Mononuclear cell (primary cell): ENCODE results near the gene ZNF821. TPM values are rescaled to one million over a fixed set of nuclear protein-coding genes. Genes with fewer than 3 reads are reported as not detected.
A peak's percentile ranks its signal among the peaks of the same experiment; 100 is the strongest.

Source experiments
- H3K27me3 ChIP-seq: 2 replicates; pipeline ENCODE4 v1.6.0; 2011; ENCODE audit warnings: low read length, control low read depth; ENCODE audit not compliant: insufficient read depth
- H3K4me1 ChIP-seq: 2 replicates; pipeline ENCODE4 v1.5.1; 2011; ENCODE audit warnings: mild to moderate bottlenecking, low read length, control low read depth; ENCODE audit not compliant: insufficient read depth
- H3K4me3 ChIP-seq: 2 replicates; pipeline ENCODE4 v1.5.1; 2011; ENCODE audit warnings: mild to moderate bottlenecking, low read length, moderate library complexity
- H3K9me3 ChIP-seq: 2 replicates; pipeline ENCODE4 v1.5.1; 2011; ENCODE audit warnings: low read depth, mild to moderate bottlenecking, control low read depth, low read length
- total RNA-seq: library from RNA; depleted of rRNA; stranded (reverse); fragments of >200 nt; gene quantifications from one replicate; pipeline ENCODE4 v1.2.3, GENCODE V29; 2012

ZNF821 gene, protein sequence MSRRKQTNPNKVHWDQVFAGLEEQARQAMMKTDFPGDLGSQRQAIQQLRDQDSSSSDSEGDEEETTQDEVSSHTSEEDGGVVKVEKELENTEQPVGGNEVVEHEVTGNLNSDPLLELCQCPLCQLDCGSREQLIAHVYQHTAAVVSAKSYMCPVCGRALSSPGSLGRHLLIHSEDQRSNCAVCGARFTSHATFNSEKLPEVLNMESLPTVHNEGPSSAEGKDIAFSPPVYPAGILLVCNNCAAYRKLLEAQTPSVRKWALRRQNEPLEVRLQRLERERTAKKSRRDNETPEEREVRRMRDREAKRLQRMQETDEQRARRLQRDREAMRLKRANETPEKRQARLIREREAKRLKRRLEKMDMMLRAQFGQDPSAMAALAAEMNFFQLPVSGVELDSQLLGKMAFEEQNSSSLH
- total RNA-seq = 15.1 TPM

DNA sequence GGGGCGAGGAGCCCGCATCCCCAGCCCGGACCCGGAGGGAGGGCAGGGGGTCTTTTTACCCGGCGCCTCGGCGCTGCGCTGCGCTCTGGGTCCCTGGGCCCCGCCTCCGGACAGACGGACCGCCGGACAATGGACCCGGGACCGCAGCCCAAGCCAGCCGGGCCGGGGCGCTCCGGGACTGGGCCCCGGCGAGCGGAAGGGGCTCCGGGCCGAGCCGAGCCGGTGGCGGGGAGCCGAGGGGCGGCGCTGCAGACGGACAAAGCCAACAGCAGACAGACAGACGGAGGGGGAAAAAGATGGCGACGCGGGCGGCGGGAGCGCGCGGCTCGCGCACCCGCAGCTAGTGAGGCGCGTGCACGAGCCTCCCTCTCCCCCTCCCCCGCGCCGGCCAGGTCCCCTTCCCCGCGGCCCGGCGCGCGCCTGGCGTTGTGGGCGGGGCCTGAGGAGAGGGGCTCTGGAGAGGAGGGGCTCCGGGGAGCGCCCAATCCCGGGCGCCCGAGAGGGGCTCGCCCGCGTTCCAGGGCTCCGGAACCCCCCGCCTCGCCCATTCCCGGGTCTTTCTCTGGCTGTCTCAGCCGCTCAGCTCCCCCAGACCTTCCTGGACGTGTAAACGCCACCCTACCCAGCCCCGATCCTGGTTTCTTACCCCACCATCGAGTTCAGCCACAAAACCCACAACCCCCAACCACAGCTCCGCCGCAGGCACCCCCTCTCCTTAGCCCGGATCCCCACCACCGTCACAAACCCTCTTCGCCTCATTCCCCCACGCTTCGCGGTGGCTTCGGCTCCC is at the start of gene ZNF821:
ZNF821 (minus strand) TSS at position 334 of the 790 bp plus-strand sequence. CDS start 4,236 bp downstream, outside the sequence.
- Histone ChIP-seq H3K4me3 (peak within 1 kb of the TSS; percentile 76), H3K9me3 (no peaks in the 10 kb centered on the region), H3K4me1 (peaks cover 44% of the 10 kb centered on the region), H3K27me3 (no peaks in the 10 kb centered on the region)

DNA sequence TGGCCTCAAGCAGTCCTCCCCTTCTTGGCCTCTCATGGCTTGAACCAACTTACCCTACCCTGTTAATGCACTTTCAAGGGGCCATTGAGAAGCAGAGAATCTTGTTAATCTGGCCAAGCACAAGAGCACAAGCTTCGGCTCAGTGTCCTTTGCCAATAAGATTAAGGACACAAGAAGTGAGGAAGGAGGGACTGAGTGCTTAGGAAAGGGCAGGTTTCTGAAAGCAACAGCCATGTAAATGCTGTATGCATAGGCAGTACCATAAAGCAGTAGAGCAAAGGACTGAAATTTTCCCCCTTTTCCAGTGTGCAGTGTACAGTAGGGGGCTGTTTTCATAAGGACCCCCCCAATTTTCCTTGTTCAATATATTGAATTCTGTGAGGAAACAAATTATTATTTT is 49.0 kb upstream of the ZNF821 start:
- Histone ChIP-seq H3K4me1 (no peaks in the 10 kb centered on the region), H3K27me3 (no peaks in the 10 kb centered on the region), H3K4me3 (no peak overlapping the region), H3K9me3 (no peaks in the 10 kb centered on the region)

DNA sequence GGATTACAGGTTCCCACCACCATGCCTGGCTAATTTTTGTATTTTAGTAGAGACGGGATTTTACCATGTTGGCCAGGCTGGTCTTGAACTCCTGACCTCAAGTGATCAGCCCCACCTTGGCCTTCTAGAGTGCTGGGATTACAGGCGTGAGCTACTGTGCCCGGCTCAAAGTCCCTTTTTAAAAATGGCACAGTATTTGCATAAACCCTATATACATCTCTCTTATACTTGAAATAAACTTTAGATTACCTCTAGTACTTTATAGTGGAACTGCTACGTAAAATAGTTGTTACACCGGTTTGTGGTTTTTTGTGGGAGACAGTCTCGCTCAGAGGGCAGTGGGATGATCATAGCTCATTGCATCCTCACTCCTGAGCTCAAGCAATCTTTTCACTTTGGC is 47.6 kb upstream of the ZNF821 start:
- Histone ChIP-seq H3K27me3 (no peaks in the 10 kb centered on the region), H3K4me1 (no peaks in the 10 kb centered on the region), H3K4me3 (no peak overlapping the region), H3K9me3 (no peaks in the 10 kb centered on the region)

DNA sequence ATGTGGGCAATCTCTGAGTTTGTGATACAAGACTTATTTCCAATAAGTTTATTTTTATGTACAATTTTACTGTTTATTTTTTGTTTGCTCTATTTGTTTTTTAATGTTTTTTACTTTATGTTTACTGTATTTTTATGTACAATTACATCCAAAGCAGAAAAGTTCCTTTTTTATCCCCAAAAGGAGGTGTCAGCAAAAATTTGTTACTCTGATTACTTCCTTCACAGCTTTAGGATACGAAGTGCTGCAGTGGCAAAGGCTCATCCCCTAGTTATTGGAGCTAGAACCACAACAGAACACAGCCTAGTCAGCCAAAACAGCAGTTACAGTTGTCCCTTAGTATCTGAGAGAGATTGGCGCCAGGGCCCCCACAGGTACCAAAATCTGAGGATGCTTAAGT is 47.0 kb upstream of the ZNF821 start:
- Histone ChIP-seq H3K9me3 (no peaks in the 10 kb centered on the region), H3K27me3 (no peaks in the 10 kb centered on the region), H3K4me1 (no peaks in the 10 kb centered on the region), H3K4me3 (no peak overlapping the region)

DNA sequence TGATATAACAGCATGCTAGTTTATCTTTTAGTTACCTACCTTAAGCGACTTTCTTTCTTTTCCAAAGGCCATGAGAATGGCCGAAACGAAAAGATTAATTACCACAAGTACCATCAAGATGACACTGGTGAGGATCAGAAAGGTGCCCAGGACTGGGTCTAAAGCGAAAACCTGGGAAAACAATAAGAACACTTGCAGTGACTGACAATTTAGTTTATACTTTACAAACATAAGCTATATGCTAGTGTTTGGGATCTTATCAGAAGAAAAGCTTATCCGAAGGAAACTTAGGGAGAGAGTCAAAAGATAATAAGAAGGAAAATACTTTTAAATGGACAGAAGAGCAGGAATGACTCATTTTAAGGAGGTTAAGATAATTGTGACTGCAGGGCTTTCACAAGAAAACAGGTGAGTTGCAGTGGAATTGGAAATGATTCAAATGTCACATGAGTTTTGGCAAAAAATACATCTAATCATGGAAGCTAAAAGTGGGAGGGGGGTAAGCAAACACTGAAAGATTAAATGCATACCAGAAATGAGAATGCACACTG is 46.1 kb upstream of the ZNF821 start:
- Histone ChIP-seq H3K4me1 (no peaks in the 10 kb centered on the region), H3K9me3 (no peaks in the 10 kb centered on the region), H3K27me3 (no peaks in the 10 kb centered on the region), H3K4me3 (no peak overlapping the region)

DNA sequence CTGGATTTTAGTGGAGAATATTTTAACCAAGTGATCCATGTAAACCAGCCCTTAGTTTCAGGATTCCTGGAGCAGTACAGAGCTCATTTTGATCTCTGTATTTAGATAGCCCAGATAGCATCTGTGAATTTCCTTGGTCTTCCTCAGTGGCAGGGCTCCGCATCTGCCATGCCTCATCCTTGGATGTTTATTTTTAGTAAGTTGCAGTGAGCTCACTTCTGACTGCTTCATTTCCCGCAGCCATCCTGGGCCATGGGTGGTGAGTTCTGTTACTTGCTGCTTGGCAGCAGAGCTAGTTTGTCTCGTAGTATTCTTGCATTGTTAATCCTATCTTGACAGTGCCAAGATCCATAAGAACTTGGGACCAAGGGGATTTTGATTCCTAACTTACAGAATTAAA is 45.1 kb upstream of the ZNF821 start:
- Histone ChIP-seq H3K4me3 (no peak overlapping the region), H3K9me3 (no peaks in the 10 kb centered on the region), H3K27me3 (no peaks in the 10 kb centered on the region), H3K4me1 (no peaks in the 10 kb centered on the region)

DNA sequence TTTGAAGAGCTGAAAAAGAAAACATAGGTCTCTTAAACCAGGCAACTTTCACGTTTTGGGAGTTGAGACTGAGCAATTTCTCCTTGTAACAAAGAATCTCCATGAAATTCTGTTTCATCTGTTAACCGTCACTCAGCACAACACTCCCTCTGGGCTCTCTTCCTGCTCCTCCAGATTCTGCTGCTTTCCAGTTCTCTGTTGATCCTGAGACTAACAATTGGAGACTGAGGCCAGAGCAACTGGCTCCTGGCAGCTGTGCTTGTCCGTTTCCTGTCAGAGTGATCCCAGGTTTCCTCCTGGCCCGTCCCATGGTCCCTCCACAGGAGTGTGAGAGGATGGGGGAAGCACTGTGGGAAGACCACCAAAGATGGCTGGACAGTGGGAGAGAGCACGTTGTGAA is 43.8 kb upstream of the ZNF821 start:
- no peaks in the 10 kb centered on the region for H3K27me3 ChIP-seq
- no peaks in the 10 kb centered on the region for H3K9me3 ChIP-seq

DNA sequence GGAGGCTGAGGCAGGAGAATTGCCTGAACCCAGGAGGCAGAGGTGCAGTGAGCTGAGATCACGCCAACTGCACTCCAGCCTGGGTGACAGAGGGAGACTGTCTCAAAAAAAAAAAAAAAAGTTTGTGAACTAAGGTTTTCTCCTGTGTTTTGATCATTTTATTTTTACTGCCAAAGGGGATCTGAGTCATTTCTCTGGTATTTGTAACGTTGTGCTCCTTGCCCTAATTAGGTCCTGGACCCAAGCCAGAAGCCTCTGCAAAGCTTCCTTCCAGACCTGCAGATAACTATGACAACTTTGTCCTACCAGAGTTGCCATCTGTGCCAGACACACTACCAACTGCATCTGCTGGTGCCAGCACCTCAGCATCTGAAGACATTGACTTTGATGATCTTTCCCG is 43.4 kb upstream of the ZNF821 start:
- no peaks in the 10 kb centered on the region for H3K9me3 ChIP-seq
- H3K27me3 ChIP-seq = no peaks in the 10 kb centered on the region
- no peaks in the 10 kb centered on the region for H3K4me1 ChIP-seq
- no peak overlapping the region for H3K4me3 ChIP-seq

More for the DNA sequence above, 43.8 kb upstream of the ZNF821 start:
- Histone ChIP-seq H3K4me3 (no peak overlapping the region), H3K4me1 (no peaks in the 10 kb centered on the region)

DNA sequence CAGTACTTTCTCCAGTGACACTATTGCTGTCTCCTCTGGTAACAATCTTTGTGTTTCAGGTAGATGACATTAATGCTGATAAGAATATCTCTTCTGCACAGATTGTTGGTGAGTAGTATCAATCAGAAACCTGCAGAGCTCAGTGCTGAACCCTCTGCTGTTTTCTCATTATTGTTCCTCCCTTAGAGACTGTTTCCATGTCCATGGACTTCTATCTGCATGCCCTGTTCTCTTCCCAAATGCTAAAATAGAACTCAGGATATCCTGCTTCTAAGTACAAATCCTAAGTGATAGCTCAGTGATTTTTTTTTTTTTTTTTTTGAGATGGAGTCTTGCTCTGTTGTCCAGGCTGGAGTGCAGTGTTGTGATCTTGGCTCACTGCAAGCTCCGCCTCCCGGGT is 40.7 kb upstream of the ZNF821 start:
- Histone ChIP-seq H3K4me3 (no peak overlapping the region), H3K27me3 (no peaks in the 10 kb centered on the region), H3K4me1 (no peaks in the 10 kb centered on the region)

DNA sequence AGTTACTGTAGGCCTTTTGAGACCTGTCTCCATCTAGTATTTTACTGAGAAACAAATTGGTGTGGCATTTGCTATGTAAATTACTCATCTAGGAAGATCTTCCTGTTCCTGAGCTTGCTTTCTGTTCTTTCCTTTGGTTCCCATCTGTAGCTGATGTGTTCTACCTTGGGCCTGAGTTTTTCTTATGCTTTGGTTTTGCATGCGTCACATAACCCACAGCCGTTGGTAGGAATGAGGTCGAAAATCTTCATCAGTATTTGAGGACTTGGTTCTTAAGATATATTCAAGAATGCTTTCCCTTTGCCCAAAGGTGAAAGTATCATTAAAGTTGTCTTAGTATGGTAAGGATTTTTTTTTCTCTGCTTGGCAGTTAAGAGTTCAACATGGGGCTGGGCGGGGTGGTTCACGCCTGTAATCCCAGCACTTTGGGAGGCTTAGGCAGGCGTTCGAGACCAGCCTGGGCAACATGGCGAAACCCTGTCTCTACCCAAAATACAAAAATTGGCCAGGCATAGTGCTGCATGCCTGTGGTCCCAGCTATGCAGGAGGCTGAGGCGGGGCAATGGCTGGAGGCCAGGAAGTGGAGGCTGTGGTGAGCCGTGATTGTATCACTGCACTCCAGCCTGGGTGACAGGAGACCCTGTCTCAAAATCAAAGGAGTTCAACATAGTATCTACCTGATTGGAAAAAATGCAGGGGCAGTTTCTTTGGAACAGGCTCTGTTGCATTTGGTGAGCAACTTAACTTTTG is 40.1 kb upstream of the ZNF821 start:
- H3K9me3 ChIP-seq = no peaks in the 10 kb centered on the region
- no peaks in the 10 kb centered on the region for H3K27me3 ChIP-seq
- H3K4me3 ChIP-seq = no peak overlapping the region
- H3K4me1 ChIP-seq = peaks cover 4% of the 10 kb centered on the region

More for the DNA sequence above, 40.7 kb upstream of the ZNF821 start:
- no peaks in the 10 kb centered on the region for H3K9me3 ChIP-seq

DNA sequence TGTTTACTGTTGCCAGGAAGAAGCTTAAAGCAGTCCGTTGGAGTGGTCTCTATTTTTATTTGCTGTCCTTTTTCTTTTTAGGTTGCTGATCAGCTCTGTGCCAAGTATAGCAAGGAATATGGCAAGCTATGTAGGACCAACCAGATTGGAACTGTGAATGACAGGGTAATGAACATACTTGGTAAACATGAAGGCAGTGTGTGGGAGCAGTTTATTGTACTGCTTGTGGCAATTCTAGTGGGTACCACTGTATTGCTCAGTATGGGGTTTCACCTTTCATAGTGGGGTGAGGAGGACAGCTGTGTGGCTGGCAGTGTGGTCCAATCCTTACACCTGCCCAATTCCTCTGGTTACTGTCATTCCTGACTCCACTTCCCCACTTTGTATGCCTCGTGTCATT is 36.7 kb upstream of the ZNF821 start:
- H3K4me3 ChIP-seq = no peak overlapping the region
- no peaks in the 10 kb centered on the region for H3K27me3 ChIP-seq
- H3K9me3 ChIP-seq = no peaks in the 10 kb centered on the region
- peaks cover 9% of the 10 kb centered on the region for H3K4me1 ChIP-seq

DNA sequence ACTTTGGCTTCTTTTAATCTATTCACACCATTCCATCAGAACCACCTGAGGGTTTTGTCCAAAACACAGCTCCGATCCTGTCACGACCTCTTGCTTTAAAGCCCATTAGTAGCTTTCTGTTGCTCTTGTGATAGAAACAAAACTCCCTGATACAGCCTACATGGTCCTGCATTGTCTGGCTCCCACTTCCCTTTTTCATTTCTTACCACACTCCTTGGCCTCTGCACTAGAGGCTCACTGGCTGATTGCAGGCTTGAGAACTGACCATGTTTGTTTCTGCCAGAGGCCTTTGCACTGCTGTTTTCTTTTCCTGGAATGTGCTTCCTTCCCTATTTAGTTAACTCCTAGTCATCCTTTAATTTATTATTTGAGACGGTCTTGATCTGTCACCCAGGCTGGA is 35.1 kb upstream of the ZNF821 start:
- Histone ChIP-seq H3K4me3 (no peak overlapping the region), H3K27me3 (no peaks in the 10 kb centered on the region), H3K9me3 (no peaks in the 10 kb centered on the region), H3K4me1 (peaks cover 9% of the 10 kb centered on the region)

DNA sequence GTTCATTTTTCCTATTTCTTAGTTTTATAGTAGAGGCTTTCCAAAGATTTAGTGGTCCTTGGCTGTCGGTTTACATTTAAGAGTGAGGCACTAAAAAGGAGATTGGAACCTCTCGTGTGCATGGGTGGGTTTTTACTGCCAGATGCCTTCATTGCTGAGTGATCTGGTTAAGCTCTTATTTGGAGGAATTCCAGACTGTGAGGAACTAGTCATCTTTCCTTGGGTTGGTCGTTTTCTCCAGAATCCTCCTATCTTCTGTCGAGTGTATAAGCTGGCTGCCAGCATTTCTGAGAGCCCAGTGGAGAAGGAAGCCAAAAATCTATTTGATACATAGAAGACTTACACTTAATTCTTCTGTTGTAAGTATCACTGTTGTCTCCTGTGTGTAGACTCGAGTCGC is 33.9 kb upstream of the ZNF821 start:
- no peaks in the 10 kb centered on the region for H3K9me3 ChIP-seq
- H3K27me3 ChIP-seq = no peaks in the 10 kb centered on the region
- H3K4me1 ChIP-seq = peaks cover 9% of the 10 kb centered on the region
- H3K4me3 ChIP-seq = no peak overlapping the region

DNA sequence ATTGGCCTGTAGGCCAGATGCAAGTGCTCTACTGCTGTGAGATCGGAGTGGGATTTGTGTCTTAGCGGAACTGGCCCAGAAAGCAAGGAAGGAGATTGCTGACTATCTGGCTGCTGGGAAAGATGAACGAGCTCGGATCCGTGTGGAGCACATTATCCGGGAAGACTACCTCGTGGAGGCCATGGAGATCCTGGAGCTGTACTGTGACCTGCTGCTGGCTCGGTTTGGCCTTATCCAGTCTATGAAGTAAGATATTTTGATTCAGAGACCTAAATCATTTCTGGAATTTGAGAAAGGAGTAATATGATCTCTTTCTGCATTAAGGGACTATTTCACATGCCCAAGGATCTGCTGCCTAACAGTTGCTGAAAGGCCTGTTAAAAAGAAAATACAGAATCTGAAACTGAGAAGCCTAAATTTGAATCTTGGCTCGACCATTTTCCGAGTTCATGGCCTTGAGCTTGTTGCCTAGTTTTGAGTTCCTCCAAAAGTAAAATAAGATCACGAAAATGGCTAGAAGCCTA is 32.5 kb upstream of the ZNF821 start:
- Histone ChIP-seq H3K27me3 (no peaks in the 10 kb centered on the region), H3K4me3 (no peak overlapping the region), H3K4me1 (peaks cover 14% of the 10 kb centered on the region), H3K9me3 (no peaks in the 10 kb centered on the region)
